Fibroblast of villous mesenchyme (primary cell): ENCODE measurements around the gene ATF1. TPM values are rescaled to one million over a fixed set of nuclear protein-coding genes. Genes with fewer than 3 reads are reported as not detected.
"Not testable (repeated sequence)": the region's sequence is repeated elsewhere in the genome, so short reads cannot be mapped to it uniquely, and the experiment has no call there.

ENCODE experiments used
- DNase-seq: peaks from one replicate; pipeline ENCODE4 v3.0.0-alpha.2; 2010; ENCODE audit warnings: low read depth
- H3K4me3 ChIP-seq: 2 replicates; pipeline ENCODE4 v1.5.1; 2011; ENCODE audit warnings: low read depth, mild to moderate bottlenecking, low read length
- total RNA-seq: library from RNA; depleted of rRNA; stranded (reverse); fragments of >200 nt; gene quantifications from 2 replicates; pipeline ENCODE4 v1.2.3, GENCODE V29; 2012
- TF ChIP-seq, protein P1 (sequence below): IDR thresholded peaks from 2 replicates; pipeline ENCODE4 v1.5.1; 2012; ENCODE audit warnings: low read depth, mild to moderate bottlenecking, low read length; ENCODE audit not compliant: insufficient read depth

ATF1 gene
- total RNA-seq, 1 donor, result 27.2 TPM

DNA sequence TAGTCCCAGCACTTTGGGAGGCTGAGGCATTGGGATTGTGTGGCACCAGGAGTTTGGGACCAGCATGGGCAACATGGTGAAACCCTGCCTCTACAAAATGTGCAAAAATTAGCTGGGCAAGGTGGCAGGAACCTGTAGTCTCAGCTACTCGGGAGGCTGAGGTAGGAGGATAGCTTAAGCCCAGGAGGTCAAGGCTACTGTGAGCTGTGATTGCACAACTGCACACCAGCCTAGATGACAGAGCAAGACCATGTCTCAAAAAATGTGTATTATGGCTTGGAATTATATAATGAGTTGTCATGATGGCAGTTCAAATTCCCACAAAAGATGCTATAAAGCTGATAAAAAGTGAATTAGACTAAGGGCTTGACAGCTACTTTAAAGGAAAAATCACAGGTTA, 58.2 kb downstream of the ATF1 start:
- H3K4me3 ChIP-seq, result no peak overlapping the region
- TF ChIP-seq, protein P1, sequence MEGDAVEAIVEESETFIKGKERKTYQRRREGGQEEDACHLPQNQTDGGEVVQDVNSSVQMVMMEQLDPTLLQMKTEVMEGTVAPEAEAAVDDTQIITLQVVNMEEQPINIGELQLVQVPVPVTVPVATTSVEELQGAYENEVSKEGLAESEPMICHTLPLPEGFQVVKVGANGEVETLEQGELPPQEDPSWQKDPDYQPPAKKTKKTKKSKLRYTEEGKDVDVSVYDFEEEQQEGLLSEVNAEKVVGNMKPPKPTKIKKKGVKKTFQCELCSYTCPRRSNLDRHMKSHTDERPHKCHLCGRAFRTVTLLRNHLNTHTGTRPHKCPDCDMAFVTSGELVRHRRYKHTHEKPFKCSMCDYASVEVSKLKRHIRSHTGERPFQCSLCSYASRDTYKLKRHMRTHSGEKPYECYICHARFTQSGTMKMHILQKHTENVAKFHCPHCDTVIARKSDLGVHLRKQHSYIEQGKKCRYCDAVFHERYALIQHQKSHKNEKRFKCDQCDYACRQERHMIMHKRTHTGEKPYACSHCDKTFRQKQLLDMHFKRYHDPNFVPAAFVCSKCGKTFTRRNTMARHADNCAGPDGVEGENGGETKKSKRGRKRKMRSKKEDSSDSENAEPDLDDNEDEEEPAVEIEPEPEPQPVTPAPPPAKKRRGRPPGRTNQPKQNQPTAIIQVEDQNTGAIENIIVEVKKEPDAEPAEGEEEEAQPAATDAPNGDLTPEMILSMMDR, result no peak

DNA sequence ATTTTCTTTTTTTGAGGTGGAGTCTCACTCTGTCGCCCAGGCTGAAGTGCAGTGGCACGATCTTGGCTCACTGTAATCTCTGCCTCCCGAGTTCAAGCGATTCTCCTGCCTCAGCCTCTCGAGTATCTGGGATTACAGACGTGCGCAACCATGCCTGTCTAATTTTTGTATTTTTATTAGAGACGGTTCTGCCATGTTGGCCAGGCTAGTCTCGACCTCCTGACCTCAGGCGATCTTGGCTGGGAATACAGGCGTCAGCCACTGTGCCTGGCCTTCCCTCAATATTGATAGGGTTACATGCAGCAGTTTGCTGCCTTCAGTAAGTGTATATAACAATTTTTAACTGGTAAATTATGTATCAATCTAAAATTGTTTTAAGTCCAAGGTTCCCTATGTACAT, 59.8 kb downstream of the ATF1 start:
- not testable (repeated sequence) for DNase-seq, H3K4me3 ChIP-seq

More for the DNA sequence above, 58.2 kb downstream of the ATF1 start:
- DNase-seq, result no peak

DNA sequence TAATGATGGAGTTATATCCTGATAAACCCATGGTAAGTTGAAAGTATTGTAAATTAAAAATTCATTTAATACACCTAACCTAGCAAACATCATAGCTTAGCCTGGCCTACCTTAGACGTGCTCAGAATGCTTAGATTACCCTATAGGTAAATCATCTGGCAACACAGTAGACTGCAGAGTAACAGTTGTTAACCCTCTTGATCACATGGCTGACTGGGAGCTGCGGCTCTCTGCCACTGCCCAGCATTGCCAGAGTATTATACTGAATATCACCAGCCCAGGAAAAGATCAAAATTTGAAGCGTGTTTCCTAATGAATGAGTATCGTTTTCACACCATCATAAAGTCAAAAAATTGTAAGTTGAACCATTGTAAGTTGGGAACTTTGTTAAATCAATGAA, 61.0 kb downstream of the ATF1 start:
- H3K4me3 ChIP-seq, result no peak overlapping the region
- DNase-seq, result no peak
- TF ChIP-seq, protein P1, result no peak

DNA sequence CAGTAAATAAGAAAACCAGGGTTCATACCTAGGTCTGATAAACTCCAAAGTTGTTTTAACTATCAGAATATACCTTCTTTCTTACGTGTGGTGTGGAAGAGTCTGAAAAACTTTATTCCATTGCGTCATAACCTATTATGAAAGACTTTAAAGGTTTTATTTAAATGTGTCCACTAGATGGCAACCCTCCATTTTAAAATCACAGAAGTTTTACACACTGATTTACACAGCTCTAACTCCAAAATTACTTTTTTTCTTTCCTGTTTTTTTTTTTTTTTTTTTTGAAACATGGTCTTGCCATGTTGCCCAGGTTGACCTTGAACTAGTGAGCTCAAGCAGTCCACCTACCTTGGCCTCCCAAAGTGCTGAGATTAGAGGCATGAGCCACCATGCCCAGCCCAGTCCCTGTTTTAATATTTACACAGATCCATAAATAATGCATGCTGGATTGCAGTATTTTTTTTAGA, 61.5 kb downstream of the ATF1 start:
- H3K4me3 ChIP-seq, result no peak overlapping the region
- TF ChIP-seq, protein P1, result peak; percentile 38
- DNase-seq, result peak; percentile 89

DNA sequence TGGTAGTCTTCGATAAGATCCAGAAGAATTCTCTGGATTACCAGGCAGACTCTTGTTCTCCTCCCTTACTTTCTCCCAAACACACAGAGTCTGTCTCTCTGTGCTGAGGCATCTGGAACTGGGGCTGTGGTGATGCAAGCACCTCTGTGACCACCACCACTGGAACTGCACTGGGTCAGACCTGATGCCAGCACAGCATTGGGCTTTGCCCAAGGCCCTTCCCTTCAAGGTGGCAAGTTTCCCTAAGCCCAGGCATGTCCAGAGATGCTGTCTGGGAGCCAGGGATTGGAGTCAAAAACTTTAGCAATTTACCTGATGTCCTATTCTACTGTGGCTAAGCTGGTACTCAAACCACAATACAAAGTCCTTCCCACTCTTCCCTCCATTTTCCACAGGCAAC, 64.2 kb downstream of the ATF1 start:
- no peak for DNase-seq
- TF ChIP-seq, protein P1, result no peak
- no peak overlapping the region for H3K4me3 ChIP-seq

DNA sequence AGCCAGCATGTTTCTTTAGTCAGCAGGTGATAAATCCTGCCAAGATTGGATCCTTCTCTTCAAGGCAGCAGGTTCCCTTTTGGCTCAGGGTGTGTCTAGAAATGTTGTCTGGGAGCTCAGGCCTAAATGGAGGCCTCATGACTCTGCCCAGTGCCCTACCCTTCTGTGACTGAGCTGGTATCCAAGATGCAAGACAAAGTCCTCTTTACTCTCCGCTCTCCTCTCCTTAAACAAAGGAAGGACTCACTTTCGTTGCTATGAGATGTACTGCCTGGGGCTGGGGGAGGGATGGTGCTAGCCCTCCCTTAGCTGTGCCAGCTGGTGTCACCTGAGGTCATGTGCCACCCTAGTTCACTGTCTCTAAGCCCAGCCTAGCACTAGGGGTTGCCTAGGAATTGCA, 65.0 kb downstream of the ATF1 start:
- TF ChIP-seq, protein P1, result no peak
- no peak for DNase-seq
- no peak overlapping the region for H3K4me3 ChIP-seq

DNA sequence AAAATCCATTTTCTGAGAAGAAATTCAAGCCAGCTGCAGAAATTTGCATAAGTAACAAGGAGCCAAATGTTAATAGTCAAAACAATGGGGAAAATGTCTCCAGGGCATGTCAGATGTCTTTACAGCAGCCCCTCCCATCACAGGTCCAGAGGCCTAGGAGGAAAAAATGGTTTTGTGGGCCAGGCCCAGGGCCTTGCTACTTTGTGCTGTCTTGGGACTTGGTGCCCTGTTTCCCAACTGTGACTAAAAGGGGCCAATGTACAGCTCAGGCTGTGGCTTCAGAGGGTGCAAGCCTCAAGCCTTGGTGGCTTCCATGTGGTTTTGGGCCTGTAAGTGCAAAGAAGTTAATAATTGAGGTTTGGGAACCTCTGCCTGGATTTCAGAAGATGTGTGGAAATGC, 69.9 kb downstream of the ATF1 start:
- not testable (repeated sequence) for DNase-seq

DNA sequence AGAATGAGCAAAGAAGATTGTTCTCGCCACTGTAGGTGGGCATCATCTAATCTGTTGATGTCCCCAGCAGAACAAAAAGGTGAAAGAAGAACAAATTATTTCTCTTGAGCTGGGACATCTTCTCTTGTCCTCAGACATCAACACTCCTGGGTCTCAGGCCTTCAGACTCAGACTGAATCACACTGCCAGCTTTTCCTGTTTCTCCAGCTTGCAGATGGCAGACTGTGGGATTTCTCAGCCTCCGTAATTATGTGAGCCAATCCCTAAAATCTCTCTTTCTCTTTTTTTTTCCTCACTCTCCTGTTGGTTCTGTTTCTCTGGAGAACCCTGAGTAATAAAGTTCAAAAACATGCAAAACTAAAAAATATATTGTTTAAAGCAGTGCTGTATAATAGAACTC, 75.1 kb downstream of the ATF1 start:
- DNase-seq, result no peak
- H3K4me3 ChIP-seq, result no peak overlapping the region
- TF ChIP-seq, protein P1, result no peak

More for the DNA sequence above, 69.9 kb downstream of the ATF1 start:
- H3K4me3 ChIP-seq, result not testable (repeated sequence)
